H1 (cell line): ENCODE results near the gene TRIM14. TPM values are rescaled to one million over a fixed set of nuclear protein-coding genes. Genes with fewer than 3 reads are reported as not detected.

ENCODE experiments used
- CHD2 ChIP-seq: IDR thresholded peaks from 2 replicates; pipeline ENCODE4 v1.6.1; 2012; ENCODE audit warnings: low read length, improper control_type of control experiment
- KDM5A ChIP-seq: fragments of 200-600 bp; IDR thresholded peaks from 2 replicates; pipeline ENCODE4 v1.7.1; 2012; ENCODE audit warnings: mild to moderate bottlenecking, low read length, inconsistent platforms, mixed read lengths
- PHF8 ChIP-seq: fragments of 200-600 bp; sonication (generic); conservative IDR thresholded peaks from 2 replicates; pipeline ENCODE4 v1.7.1; 2012; ENCODE audit warnings: low read depth, mild to moderate bottlenecking, inconsistent platforms, low read length, moderate library complexity
- RBBP5 ChIP-seq: IDR thresholded peaks from 2 replicates; pipeline ENCODE4 v1.7.1; 2012; ENCODE audit warnings: low read depth, mild to moderate bottlenecking, inconsistent platforms, low read length, moderate library complexity, borderline replicate concordance
- RFX5 ChIP-seq: IDR thresholded peaks from 2 replicates; pipeline ENCODE4 v1.6.1; 2011; ENCODE audit warnings: low read depth, low read length, improper control_type of control experiment, borderline replicate concordance
- RNF2 ChIP-seq: fragments of 200-900, 300-1000 bp; sonication (generic); IDR thresholded peaks from 2 replicates; pipeline ENCODE4 v1.7.1; 2016; ENCODE audit warnings: borderline replicate concordance, low read depth, mild to moderate bottlenecking, antibody characterized with exemption, low read length; ENCODE audit not compliant: poor library complexity, severe bottlenecking; ENCODE audit errors: missing control alignments
- RXRA ChIP-seq: IDR thresholded peaks from 2 replicates; pipeline ENCODE4 v1.6.1; 2011; ENCODE audit warnings: low read depth, mild to moderate bottlenecking, low read length, moderate library complexity; ENCODE audit not compliant: insufficient read depth
- SP4 ChIP-seq: IDR thresholded peaks from 2 replicates; pipeline ENCODE4 v1.6.1; 2012; ENCODE audit warnings: low read length, inconsistent platforms
- SRF ChIP-seq: IDR thresholded peaks from 2 replicates; pipeline ENCODE4 v1.6.1; 2011; ENCODE audit warnings: mild to moderate bottlenecking, low read depth, low read length, moderate library complexity
- YY1 ChIP-seq: IDR thresholded peaks from 2 replicates; pipeline ENCODE4 v1.6.1; 2011; ENCODE audit warnings: low read depth, mild to moderate bottlenecking, low read length
- polyA plus RNA-seq, 7 experiments: library from polyadenylated mRNA; depleted of rRNA in 3 of 7; stranded (reverse) in 5 of 7; unstranded in 2 of 7; fragments of >200 nt in 5 of 7; fragments of 200-250 nt in 2 of 7; gene quantifications; 1 replicate in 5 of 7; 2 replicates in 1 of 7; 4 replicates in 1 of 7; pipeline versions ENCODE4 v1.2.1 to v1.2.3, GENCODE V29; 2011 to 2013; ENCODE audit warnings: missing spikeins in 2 of 7, mixed read lengths in 2 of 7
- total RNA-seq: library from RNA; stranded (reverse); fragmentation: NEBNext Ultra II Directional; extraction: Animal tissue kit (Norgen Biotek cat#: 25700); gene quantifications from 2 replicates; pipeline ENCODE4 v1.2.1, GENCODE V29; 2021
- TF ChIP-seq, protein P1 (sequence below): fragments of 300-600 bp; sonication (generic); IDR thresholded peaks from 2 replicates; pipeline ENCODE4 v1.7.1; 2012; ENCODE audit warnings: low read length, moderate library complexity, mild to moderate bottlenecking, inconsistent platforms; ENCODE audit not compliant: insufficient replicate concordance

TRIM14 gene
- total and polyA plus RNA-seq, 2 of the 8 experiments (the other 6 are each of a cell fraction or from before 2014, with no cell fraction given): 9.2 to 19.4 TPM

DNA sequence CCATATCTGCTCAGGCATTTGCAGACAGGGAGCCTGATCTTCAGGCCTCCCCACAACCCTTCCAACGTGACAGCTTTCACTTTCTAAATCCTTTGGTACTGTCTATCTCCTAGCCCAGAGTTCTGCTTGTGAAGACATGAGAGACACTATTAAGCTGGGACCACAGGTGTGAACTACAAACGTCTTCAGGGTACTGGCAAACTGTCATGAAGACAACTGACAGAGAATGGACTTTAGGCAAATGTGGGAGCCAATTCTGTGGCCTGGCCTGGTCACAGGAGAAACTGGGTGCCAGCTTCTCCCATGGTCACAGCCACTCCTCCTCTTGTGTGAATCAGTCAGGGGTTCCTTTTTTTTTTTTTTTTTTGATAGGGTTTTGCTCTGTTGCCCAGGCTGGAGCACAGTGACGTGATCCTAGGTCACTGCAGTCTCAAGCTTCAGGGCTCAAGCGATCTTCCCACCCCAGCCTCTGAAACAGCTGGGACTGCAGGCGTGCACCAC is 10.4 kb downstream of the TRIM14 start (continued):
- TF ChIP-seq, protein P1, sequence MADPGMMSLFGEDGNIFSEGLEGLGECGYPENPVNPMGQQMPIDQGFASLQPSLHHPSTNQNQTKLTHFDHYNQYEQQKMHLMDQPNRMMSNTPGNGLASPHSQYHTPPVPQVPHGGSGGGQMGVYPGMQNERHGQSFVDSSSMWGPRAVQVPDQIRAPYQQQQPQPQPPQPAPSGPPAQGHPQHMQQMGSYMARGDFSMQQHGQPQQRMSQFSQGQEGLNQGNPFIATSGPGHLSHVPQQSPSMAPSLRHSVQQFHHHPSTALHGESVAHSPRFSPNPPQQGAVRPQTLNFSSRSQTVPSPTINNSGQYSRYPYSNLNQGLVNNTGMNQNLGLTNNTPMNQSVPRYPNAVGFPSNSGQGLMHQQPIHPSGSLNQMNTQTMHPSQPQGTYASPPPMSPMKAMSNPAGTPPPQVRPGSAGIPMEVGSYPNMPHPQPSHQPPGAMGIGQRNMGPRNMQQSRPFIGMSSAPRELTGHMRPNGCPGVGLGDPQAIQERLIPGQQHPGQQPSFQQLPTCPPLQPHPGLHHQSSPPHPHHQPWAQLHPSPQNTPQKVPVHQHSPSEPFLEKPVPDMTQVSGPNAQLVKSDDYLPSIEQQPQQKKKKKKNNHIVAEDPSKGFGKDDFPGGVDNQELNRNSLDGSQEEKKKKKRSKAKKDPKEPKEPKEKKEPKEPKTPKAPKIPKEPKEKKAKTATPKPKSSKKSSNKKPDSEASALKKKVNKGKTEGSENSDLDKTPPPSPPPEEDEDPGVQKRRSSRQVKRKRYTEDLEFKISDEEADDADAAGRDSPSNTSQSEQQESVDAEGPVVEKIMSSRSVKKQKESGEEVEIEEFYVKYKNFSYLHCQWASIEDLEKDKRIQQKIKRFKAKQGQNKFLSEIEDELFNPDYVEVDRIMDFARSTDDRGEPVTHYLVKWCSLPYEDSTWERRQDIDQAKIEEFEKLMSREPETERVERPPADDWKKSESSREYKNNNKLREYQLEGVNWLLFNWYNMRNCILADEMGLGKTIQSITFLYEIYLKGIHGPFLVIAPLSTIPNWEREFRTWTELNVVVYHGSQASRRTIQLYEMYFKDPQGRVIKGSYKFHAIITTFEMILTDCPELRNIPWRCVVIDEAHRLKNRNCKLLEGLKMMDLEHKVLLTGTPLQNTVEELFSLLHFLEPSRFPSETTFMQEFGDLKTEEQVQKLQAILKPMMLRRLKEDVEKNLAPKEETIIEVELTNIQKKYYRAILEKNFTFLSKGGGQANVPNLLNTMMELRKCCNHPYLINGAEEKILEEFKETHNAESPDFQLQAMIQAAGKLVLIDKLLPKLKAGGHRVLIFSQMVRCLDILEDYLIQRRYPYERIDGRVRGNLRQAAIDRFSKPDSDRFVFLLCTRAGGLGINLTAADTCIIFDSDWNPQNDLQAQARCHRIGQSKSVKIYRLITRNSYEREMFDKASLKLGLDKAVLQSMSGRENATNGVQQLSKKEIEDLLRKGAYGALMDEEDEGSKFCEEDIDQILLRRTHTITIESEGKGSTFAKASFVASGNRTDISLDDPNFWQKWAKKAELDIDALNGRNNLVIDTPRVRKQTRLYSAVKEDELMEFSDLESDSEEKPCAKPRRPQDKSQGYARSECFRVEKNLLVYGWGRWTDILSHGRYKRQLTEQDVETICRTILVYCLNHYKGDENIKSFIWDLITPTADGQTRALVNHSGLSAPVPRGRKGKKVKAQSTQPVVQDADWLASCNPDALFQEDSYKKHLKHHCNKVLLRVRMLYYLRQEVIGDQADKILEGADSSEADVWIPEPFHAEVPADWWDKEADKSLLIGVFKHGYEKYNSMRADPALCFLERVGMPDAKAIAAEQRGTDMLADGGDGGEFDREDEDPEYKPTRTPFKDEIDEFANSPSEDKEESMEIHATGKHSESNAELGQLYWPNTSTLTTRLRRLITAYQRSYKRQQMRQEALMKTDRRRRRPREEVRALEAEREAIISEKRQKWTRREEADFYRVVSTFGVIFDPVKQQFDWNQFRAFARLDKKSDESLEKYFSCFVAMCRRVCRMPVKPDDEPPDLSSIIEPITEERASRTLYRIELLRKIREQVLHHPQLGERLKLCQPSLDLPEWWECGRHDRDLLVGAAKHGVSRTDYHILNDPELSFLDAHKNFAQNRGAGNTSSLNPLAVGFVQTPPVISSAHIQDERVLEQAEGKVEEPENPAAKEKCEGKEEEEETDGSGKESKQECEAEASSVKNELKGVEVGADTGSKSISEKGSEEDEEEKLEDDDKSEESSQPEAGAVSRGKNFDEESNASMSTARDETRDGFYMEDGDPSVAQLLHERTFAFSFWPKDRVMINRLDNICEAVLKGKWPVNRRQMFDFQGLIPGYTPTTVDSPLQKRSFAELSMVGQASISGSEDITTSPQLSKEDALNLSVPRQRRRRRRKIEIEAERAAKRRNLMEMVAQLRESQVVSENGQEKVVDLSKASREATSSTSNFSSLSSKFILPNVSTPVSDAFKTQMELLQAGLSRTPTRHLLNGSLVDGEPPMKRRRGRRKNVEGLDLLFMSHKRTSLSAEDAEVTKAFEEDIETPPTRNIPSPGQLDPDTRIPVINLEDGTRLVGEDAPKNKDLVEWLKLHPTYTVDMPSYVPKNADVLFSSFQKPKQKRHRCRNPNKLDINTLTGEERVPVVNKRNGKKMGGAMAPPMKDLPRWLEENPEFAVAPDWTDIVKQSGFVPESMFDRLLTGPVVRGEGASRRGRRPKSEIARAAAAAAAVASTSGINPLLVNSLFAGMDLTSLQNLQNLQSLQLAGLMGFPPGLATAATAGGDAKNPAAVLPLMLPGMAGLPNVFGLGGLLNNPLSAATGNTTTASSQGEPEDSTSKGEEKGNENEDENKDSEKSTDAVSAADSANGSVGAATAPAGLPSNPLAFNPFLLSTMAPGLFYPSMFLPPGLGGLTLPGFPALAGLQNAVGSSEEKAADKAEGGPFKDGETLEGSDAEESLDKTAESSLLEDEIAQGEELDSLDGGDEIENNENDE: no peak
- TF ChIP-seq RXRA: no peak
- TF ChIP-seq CHD2: no peak
- no peak for TF ChIP-seq SP4
- no peak for TF ChIP-seq YY1
- no peak for TF ChIP-seq KDM5A
- no peak for TF ChIP-seq PHF8
- no peak for TF ChIP-seq RBBP5
- TF ChIP-seq SRF: no peak
- TF ChIP-seq RFX5: no peak
- TF ChIP-seq RNF2: no peak
